Measurements from ENCODE around the gene C19orf12. TPM values are rescaled to one million over a fixed set of nuclear protein-coding genes. Genes with fewer than 3 reads are reported as not detected.

The C19orf12 gene
- total and polyA plus RNA-seq, 2 donors (not counting 1 experiment from before 2014, with no cell fraction given), result 25.4 to 26.8 TPM

DNA sequence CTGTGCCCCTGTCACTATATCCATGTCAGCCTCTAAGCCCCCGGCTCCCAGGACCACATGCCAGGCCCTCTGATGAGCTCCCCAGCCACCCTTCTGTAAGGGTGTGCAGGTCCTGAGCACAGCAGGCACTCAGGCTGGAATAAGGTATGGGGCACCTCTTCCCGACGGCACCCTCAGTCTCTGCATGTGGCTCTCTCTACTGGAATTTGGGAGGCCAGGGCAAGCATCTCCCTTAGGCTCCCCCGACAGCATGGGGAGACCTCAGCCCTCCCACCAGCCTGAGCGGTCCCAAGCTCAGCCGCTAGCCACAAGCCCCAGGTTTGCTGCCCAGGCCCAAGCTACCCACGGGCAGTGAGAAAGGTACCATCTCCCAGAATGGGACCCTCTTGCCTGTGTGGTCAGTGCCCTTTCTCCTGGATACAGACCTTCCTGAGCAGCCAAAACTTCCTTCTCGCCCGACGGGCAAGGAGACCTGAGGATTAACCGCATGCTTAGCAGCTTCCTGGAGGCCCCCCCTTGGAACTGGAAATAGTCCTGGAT, 22.5 kb upstream of the C19orf12 start:
- DNase-seq (ENCODE audit: low read depth in 2 of 2), result no peak
- Histone ChIP-seq H3K4me3 (replicated peaks in 1 of 4; ENCODE audit: control extremely low read depth in 1 of 4, insufficient read depth in 1 of 4, low read depth in 3 of 4, low read length in 4 of 4) (no peak overlapping the region), H3K27me3 (ENCODE audit: control insufficient read depth, insufficient read depth, low read length) (no peaks in the 10 kb centered on the region), H3K79me2 (ENCODE audit: control insufficient read depth, insufficient read depth, low read length) (no peaks in the 10 kb centered on the region), H3K4me1 (ENCODE audit: control insufficient read depth, extremely low read depth, insufficient read depth, low read length) (no peaks in the 10 kb centered on the region), H3K9me3 (ENCODE audit: control insufficient read depth, insufficient read depth, low read depth, low read length) (no peaks in the 10 kb centered on the region), H3K9ac (ENCODE audit: insufficient read depth, low read length) (no peak overlapping the region), H3K27ac (ENCODE audit: insufficient read depth, low read length) (no peak overlapping the region), H3K36me3 (ENCODE audit: control insufficient read depth, insufficient read depth, low read length) (no peaks in the 10 kb centered on the region), H4K20me1 (ENCODE audit: control insufficient read depth, extremely low read depth, insufficient read depth, low read length) (no peaks in the 10 kb centered on the region), H3K4me2 (ENCODE audit: extremely low read depth, insufficient read depth, low read length) (no peak overlapping the region), H2AFZ (ENCODE audit: low read length) (no peak overlapping the region)
- TF ChIP-seq, protein P1, sequence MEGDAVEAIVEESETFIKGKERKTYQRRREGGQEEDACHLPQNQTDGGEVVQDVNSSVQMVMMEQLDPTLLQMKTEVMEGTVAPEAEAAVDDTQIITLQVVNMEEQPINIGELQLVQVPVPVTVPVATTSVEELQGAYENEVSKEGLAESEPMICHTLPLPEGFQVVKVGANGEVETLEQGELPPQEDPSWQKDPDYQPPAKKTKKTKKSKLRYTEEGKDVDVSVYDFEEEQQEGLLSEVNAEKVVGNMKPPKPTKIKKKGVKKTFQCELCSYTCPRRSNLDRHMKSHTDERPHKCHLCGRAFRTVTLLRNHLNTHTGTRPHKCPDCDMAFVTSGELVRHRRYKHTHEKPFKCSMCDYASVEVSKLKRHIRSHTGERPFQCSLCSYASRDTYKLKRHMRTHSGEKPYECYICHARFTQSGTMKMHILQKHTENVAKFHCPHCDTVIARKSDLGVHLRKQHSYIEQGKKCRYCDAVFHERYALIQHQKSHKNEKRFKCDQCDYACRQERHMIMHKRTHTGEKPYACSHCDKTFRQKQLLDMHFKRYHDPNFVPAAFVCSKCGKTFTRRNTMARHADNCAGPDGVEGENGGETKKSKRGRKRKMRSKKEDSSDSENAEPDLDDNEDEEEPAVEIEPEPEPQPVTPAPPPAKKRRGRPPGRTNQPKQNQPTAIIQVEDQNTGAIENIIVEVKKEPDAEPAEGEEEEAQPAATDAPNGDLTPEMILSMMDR (conservative IDR thresholded peaks at IDR 0.05 in 1 of 2, IDR thresholded peaks at IDR 0.05 in 1 of 2; ENCODE audit: low read depth in 1 of 2, low read length in 2 of 2), result no peak
- TF ChIP-seq EZH2 (IDR thresholded peaks at IDR 0.05; ENCODE audit: low read length, missing control alignments), result no peak

DNA sequence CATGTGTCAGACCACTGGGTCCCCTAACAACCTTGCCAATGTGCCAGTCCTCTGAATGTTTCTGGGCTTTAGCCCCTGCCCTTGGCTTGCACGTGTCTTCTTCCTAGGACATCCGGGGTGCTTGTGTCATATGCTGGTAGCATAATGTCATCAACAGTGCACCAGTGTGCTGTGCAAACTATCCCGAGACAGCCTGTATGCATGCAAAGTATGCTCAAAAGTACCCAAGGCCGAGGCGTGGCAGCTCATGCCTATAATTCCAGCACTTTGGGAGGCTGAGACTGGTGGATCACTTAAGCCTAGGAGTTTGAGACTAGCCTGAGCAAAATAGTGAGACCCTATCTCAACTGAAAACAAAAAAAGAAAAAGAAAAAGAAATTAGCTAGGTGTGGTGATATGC, 20.8 kb upstream of the C19orf12 start:
- H3K4me2 ChIP-seq (ENCODE audit: extremely low read depth, insufficient read depth, low read length), result no peak overlapping the region
- H3K9me3 ChIP-seq (ENCODE audit: control insufficient read depth, insufficient read depth, low read depth, low read length), result no peaks in the 10 kb centered on the region
- H3K27me3 ChIP-seq (ENCODE audit: control insufficient read depth, insufficient read depth, low read length), result peaks cover 6% of the 10 kb centered on the region
- DNase-seq (ENCODE audit: low read depth in 2 of 2), result no peak
- no peak overlapping the region for H3K27ac ChIP-seq (ENCODE audit: insufficient read depth, low read length)
- H2AFZ ChIP-seq (ENCODE audit: low read length), result no peak overlapping the region
- no peaks in the 10 kb centered on the region for H3K36me3 ChIP-seq (ENCODE audit: control insufficient read depth, insufficient read depth, low read length)
- no peak overlapping the region for H3K9ac ChIP-seq (ENCODE audit: insufficient read depth, low read length)
- TF ChIP-seq, protein P1 (conservative IDR thresholded peaks at IDR 0.05 in 1 of 2, IDR thresholded peaks at IDR 0.05 in 1 of 2; ENCODE audit: low read depth in 1 of 2, low read length in 2 of 2), result no peak
- TF ChIP-seq EZH2 (IDR thresholded peaks at IDR 0.05; ENCODE audit: low read length, missing control alignments), result no peak
- H3K4me3 ChIP-seq (replicated peaks in 1 of 4; ENCODE audit: control extremely low read depth in 1 of 4, insufficient read depth in 1 of 4, low read depth in 3 of 4, low read length in 4 of 4), result no peak overlapping the region
- no peaks in the 10 kb centered on the region for H4K20me1 ChIP-seq (ENCODE audit: control insufficient read depth, extremely low read depth, insufficient read depth, low read length)
- no peaks in the 10 kb centered on the region for H3K4me1 ChIP-seq (ENCODE audit: control insufficient read depth, extremely low read depth, insufficient read depth, low read length)
- H3K79me2 ChIP-seq (ENCODE audit: control insufficient read depth, insufficient read depth, low read length), result no peaks in the 10 kb centered on the region

DNA sequence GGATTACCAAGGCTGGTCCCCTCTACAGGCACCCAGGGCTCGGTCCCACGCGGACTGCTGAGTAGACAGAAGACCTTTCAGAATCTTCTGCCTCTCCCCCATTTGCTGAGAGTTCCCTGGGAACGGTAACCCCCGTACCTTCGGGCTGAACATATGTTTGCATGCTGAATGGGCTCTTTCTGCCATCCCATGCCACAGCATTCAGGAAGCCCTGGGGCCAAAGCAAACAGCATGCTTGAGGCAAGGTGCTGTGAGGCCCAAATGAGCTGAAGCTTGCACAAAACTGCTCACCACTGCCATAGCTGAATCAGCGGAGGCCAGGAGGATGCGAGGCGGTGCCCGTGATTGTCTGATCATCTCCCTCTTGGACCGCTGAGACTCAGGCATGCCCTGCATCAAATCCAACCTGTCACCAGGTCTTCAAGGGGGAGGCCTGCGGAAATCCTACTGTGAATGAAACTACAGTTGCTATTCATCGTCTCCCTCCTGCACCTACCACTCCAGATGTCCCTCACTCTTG, 16.3 kb upstream of the C19orf12 start:
- Histone ChIP-seq H3K9ac (ENCODE audit: insufficient read depth, low read length) (no peak overlapping the region), H3K4me2 (ENCODE audit: extremely low read depth, insufficient read depth, low read length) (no peak overlapping the region), H2AFZ (ENCODE audit: low read length) (no peak overlapping the region), H3K36me3 (ENCODE audit: control insufficient read depth, insufficient read depth, low read length) (no peaks in the 10 kb centered on the region), H3K4me1 (ENCODE audit: control insufficient read depth, extremely low read depth, insufficient read depth, low read length) (no peaks in the 10 kb centered on the region), H3K27me3 (ENCODE audit: control insufficient read depth, insufficient read depth, low read length) (peaks cover 12% of the 10 kb centered on the region), H3K79me2 (ENCODE audit: control insufficient read depth, insufficient read depth, low read length) (no peaks in the 10 kb centered on the region), H3K27ac (ENCODE audit: insufficient read depth, low read length) (no peak overlapping the region), H4K20me1 (ENCODE audit: control insufficient read depth, extremely low read depth, insufficient read depth, low read length) (no peaks in the 10 kb centered on the region), H3K9me3 (ENCODE audit: control insufficient read depth, insufficient read depth, low read depth, low read length) (no peaks in the 10 kb centered on the region), H3K4me3 (replicated peaks in 1 of 4; ENCODE audit: control extremely low read depth in 1 of 4, insufficient read depth in 1 of 4, low read depth in 3 of 4, low read length in 4 of 4) (no peak overlapping the region)
- no peak for TF ChIP-seq EZH2 (IDR thresholded peaks at IDR 0.05; ENCODE audit: low read length, missing control alignments)
- TF ChIP-seq, protein P1 (conservative IDR thresholded peaks at IDR 0.05 in 1 of 2, IDR thresholded peaks at IDR 0.05 in 1 of 2; ENCODE audit: low read depth in 1 of 2, low read length in 2 of 2), result no peak
- DNase-seq (ENCODE audit: low read depth in 2 of 2), result no peak
